Neural cell (in vitro differentiated cells): ENCODE measurements around the gene FYN. TPM values are rescaled to one million over a fixed set of nuclear protein-coding genes. Genes with fewer than 3 reads are reported as not detected.

Experiments used
- H2AFZ ChIP-seq: fragments of 200-600, 300-800 bp; sonication (generic), shearing (Covaris generic); 2 replicates; pipeline ENCODE4 v1.6.0; 2014; ENCODE audit warnings: low read depth, mild to moderate bottlenecking, antibody characterized with exemption, low read length, moderate library complexity
- H3F3A ChIP-seq: fragments of 200-600 bp; shearing (Covaris generic); 2 replicates; pipeline ENCODE4 v1.6.1; 2016; ENCODE audit warnings: mild to moderate bottlenecking, moderate library complexity, mixed read lengths, antibody characterized with exemption, low read length; ENCODE audit not compliant: insufficient read depth, poor library complexity, severe bottlenecking
- H3K27ac ChIP-seq: fragments of 200-600, 300-800 bp; sonication (generic), shearing (Covaris generic); 2 replicates; pipeline ENCODE4 v1.5.1; 2014; ENCODE audit warnings: mild to moderate bottlenecking, low read length, moderate library complexity
- H3K27me3 ChIP-seq: fragments of 300-800, 200-600 bp; sonication (generic), shearing (Covaris generic); 2 replicates; pipeline ENCODE4 v1.6.0; 2014; ENCODE audit warnings: mild to moderate bottlenecking, low read depth, low read length, moderate library complexity; ENCODE audit not compliant: insufficient read depth
- H3K36me3 ChIP-seq: fragments of 300-800, 200-600 bp; sonication (generic), shearing (Covaris generic); 2 replicates; pipeline ENCODE4 v1.5.1; 2014; ENCODE audit warnings: mild to moderate bottlenecking, antibody characterized with exemption, low read length, moderate library complexity; ENCODE audit not compliant: insufficient read depth
- H3K4me2 ChIP-seq: fragments of 300-800, 200-600 bp; sonication (generic), shearing (Covaris generic); 2 replicates; pipeline ENCODE4 v1.6.0; 2014; ENCODE audit warnings: mild to moderate bottlenecking, low read length
- H3K4me3 ChIP-seq: fragments of 300-800, 200-600 bp; sonication (generic), shearing (Covaris generic); 2 replicates; pipeline ENCODE4 v1.5.1; 2014; ENCODE audit warnings: mild to moderate bottlenecking, low read length, moderate library complexity
- H3K79me2 ChIP-seq: fragments of 200-600 bp; shearing (Covaris generic); replicated peaks from 2 replicates; pipeline ENCODE4 v1.6.0; 2014; ENCODE audit warnings: mild to moderate bottlenecking, low read length, moderate library complexity; ENCODE audit not compliant: insufficient read depth
- H3K9ac ChIP-seq: fragments of 300-800, 200-600 bp; sonication (generic), shearing (Covaris generic); 2 replicates; pipeline ENCODE4 v1.6.1; 2016; ENCODE audit warnings: mild to moderate bottlenecking, low read length, mixed read lengths
- H3K9me2 ChIP-seq: fragments of 200-600 bp; shearing (Covaris generic); 2 replicates; pipeline ENCODE4 v1.6.1; 2016; ENCODE audit warnings: mild to moderate bottlenecking, low read length, mixed read lengths; ENCODE audit not compliant: insufficient read depth
- H3K9me3 ChIP-seq: fragments of 200-600, 300-800 bp; sonication (generic), shearing (Covaris generic); 2 replicates; pipeline ENCODE4 v1.6.1; 2016; ENCODE audit warnings: mild to moderate bottlenecking, mixed run types, low read length, moderate library complexity, mixed read lengths
- H4K20me1 ChIP-seq: fragments of 200-600 bp; shearing (Covaris generic); 2 replicates; pipeline ENCODE4 v1.6.1; 2016; ENCODE audit warnings: mild to moderate bottlenecking, mixed run types; ENCODE audit not compliant: insufficient read depth
- EP300 ChIP-seq: fragments of 450-650 bp; conservative IDR thresholded peaks from 2 replicates; pipeline ENCODE4 v1.6.1; 2014; ENCODE audit warnings: antibody characterized with exemption, mild to moderate bottlenecking, moderate library complexity; ENCODE audit not compliant: poor library complexity, severe bottlenecking
- EZH2 ChIP-seq: fragments of 200-600, 300-800 bp; shearing (Covaris generic), sonication (generic); IDR thresholded peaks from 2 replicates; pipeline ENCODE4 v1.6.1; 2014; ENCODE audit warnings: antibody characterized with exemption, low read length, borderline replicate concordance, mild to moderate bottlenecking; ENCODE audit not compliant: insufficient read depth, poor library complexity, severe bottlenecking
- MXI1 ChIP-seq: fragments of 450-650 bp; conservative IDR thresholded peaks from 2 replicates; pipeline ENCODE4 v1.6.1; 2014; ENCODE audit warnings: antibody characterized with exemption, mild to moderate bottlenecking; ENCODE audit not compliant: poor library complexity, severe bottlenecking
- POLR2AphosphoS5 ChIP-seq: IDR thresholded peaks from 2 replicates; pipeline ENCODE4 v1.6.1; 2012
- RAD21 ChIP-seq: fragments of 450-650 bp; conservative IDR thresholded peaks from 2 replicates; pipeline ENCODE4 v1.6.1; 2014; ENCODE audit warnings: antibody characterized with exemption, mild to moderate bottlenecking, moderate library complexity
- SMC3 ChIP-seq: fragments of 450-650 bp; conservative IDR thresholded peaks from 2 replicates; pipeline ENCODE4 v1.6.1; 2014; ENCODE audit warnings: antibody characterized with exemption, mild to moderate bottlenecking, moderate library complexity; ENCODE audit not compliant: poor library complexity
- TAF1 ChIP-seq: IDR thresholded peaks from 2 replicates; pipeline ENCODE4 v1.6.1; 2012; ENCODE audit warnings: low read depth
- polyA plus RNA-seq: library from polyadenylated mRNA; depleted of rRNA; stranded (reverse); fragments of >200 nt; gene quantifications from 2 replicates; pipeline ENCODE4 v1.2.3, GENCODE V29; 2014
- TF ChIP-seq, protein P1 (sequence below): fragments of 450-650 bp; IDR thresholded peaks from 2 replicates; pipeline ENCODE4 v1.5.1; 2014; ENCODE audit warnings: antibody characterized with exemption, mild to moderate bottlenecking, moderate library complexity; ENCODE audit not compliant: poor library complexity, severe bottlenecking
- TF ChIP-seq, protein P2 (sequence below): IDR thresholded peaks from 2 replicates; pipeline ENCODE4 v1.6.1; 2012; ENCODE audit warnings: borderline replicate concordance

Gene FYN
- polyA plus RNA-seq, 1 donor from 2014 or later, result 277 TPM

GRCh38 chr6:111685526-111685925 is 187.7 kb downstream of the FYN start:
- no peak for TF ChIP-seq MXI1
- TF ChIP-seq POLR2AphosphoS5, result no peak
- TF ChIP-seq, protein P1, sequence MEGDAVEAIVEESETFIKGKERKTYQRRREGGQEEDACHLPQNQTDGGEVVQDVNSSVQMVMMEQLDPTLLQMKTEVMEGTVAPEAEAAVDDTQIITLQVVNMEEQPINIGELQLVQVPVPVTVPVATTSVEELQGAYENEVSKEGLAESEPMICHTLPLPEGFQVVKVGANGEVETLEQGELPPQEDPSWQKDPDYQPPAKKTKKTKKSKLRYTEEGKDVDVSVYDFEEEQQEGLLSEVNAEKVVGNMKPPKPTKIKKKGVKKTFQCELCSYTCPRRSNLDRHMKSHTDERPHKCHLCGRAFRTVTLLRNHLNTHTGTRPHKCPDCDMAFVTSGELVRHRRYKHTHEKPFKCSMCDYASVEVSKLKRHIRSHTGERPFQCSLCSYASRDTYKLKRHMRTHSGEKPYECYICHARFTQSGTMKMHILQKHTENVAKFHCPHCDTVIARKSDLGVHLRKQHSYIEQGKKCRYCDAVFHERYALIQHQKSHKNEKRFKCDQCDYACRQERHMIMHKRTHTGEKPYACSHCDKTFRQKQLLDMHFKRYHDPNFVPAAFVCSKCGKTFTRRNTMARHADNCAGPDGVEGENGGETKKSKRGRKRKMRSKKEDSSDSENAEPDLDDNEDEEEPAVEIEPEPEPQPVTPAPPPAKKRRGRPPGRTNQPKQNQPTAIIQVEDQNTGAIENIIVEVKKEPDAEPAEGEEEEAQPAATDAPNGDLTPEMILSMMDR, result no peak
- no peak for TF ChIP-seq SMC3
- TF ChIP-seq TAF1, result no peak
- no peak for TF ChIP-seq RAD21
- no peaks in the 10 kb centered on the region for H3K79me2 ChIP-seq
- H3K9me2 ChIP-seq, result no peaks in the 10 kb centered on the region
- H3K27me3 ChIP-seq, result no peaks in the 10 kb centered on the region
- peak overlapping the region; percentile 79 for H3K27ac ChIP-seq
- H2AFZ ChIP-seq, result no peak overlapping the region
- H3K4me2 ChIP-seq, result no peak overlapping the region
- H3K9ac ChIP-seq, result peak overlapping the region; percentile 61
- H3K36me3 ChIP-seq, result peaks cover 15% of the 10 kb centered on the region
- H4K20me1 ChIP-seq, result no peaks in the 10 kb centered on the region
- peak overlapping the region; percentile 54 for H3K4me3 ChIP-seq
- H3F3A ChIP-seq, result peaks cover 17% of the 10 kb centered on the region
- no peaks in the 10 kb centered on the region for H3K9me3 ChIP-seq

GRCh38 chr6:111685058-111685457 is 188.2 kb downstream of the FYN start:
- no peak overlapping the region for H2AFZ ChIP-seq
- no peaks in the 10 kb centered on the region for H3K9me2 ChIP-seq
- H3F3A ChIP-seq, result peaks cover 17% of the 10 kb centered on the region
- H3K27ac ChIP-seq, result peak overlapping the region; percentile 79
- no peaks in the 10 kb centered on the region for H4K20me1 ChIP-seq
- H3K27me3 ChIP-seq, result no peaks in the 10 kb centered on the region
- H3K79me2 ChIP-seq, result no peaks in the 10 kb centered on the region
- peaks cover 13% of the 10 kb centered on the region for H3K36me3 ChIP-seq
- no peak overlapping the region for H3K4me2 ChIP-seq
- H3K9ac ChIP-seq, result no peak overlapping the region
- no peaks in the 10 kb centered on the region for H3K9me3 ChIP-seq
- no peak overlapping the region for H3K4me3 ChIP-seq
- TF ChIP-seq TAF1 (no peak), EP300 (no peak), EZH2 (no peak), MXI1 (no peak)
- TF ChIP-seq, protein P1, result no peak

GRCh38 chr6:111683749-111684267 is 189.4 kb downstream of the FYN start:
- Histone ChIP-seq H3K4me2 (no peak overlapping the region), H3K9me2 (no peaks in the 10 kb centered on the region), H3K9me3 (no peaks in the 10 kb centered on the region), H3F3A (peaks cover 17% of the 10 kb centered on the region), H3K27ac (no peak overlapping the region), H3K9ac (no peak overlapping the region), H3K79me2 (no peaks in the 10 kb centered on the region), H2AFZ (no peak overlapping the region), H3K4me3 (no peak overlapping the region), H3K27me3 (no peaks in the 10 kb centered on the region), H4K20me1 (no peaks in the 10 kb centered on the region), H3K36me3 (peaks cover 9% of the 10 kb centered on the region)
- TF ChIP-seq RAD21 (no peak), EP300 (no peak), MXI1 (no peak), TAF1 (no peak), POLR2AphosphoS5 (no peak), SMC3 (no peak)
- TF ChIP-seq, protein P2, sequence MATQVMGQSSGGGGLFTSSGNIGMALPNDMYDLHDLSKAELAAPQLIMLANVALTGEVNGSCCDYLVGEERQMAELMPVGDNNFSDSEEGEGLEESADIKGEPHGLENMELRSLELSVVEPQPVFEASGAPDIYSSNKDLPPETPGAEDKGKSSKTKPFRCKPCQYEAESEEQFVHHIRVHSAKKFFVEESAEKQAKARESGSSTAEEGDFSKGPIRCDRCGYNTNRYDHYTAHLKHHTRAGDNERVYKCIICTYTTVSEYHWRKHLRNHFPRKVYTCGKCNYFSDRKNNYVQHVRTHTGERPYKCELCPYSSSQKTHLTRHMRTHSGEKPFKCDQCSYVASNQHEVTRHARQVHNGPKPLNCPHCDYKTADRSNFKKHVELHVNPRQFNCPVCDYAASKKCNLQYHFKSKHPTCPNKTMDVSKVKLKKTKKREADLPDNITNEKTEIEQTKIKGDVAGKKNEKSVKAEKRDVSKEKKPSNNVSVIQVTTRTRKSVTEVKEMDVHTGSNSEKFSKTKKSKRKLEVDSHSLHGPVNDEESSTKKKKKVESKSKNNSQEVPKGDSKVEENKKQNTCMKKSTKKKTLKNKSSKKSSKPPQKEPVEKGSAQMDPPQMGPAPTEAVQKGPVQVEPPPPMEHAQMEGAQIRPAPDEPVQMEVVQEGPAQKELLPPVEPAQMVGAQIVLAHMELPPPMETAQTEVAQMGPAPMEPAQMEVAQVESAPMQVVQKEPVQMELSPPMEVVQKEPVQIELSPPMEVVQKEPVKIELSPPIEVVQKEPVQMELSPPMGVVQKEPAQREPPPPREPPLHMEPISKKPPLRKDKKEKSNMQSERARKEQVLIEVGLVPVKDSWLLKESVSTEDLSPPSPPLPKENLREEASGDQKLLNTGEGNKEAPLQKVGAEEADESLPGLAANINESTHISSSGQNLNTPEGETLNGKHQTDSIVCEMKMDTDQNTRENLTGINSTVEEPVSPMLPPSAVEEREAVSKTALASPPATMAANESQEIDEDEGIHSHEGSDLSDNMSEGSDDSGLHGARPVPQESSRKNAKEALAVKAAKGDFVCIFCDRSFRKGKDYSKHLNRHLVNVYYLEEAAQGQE, result no peak
